HG03135 (cell line): ENCODE measurements around the gene KIF18B.
A peak's percentile ranks its signal among the peaks of the same experiment; 100 is the strongest.
"Not testable (repeated sequence)": the region's sequence is repeated elsewhere in the genome, so short reads cannot be mapped to it uniquely, and the experiment has no call there.

ENCODE experiments used
- ATAC-seq: cut with Tn5 transposase; IDR thresholded peaks from one replicate; pipeline ENCODE4 v1.9.1; 2021; ENCODE audit warnings: mild to moderate bottlenecking, moderate library complexity; ENCODE audit not compliant: unreplicated experiment

Gene KIF18B

GRCh38 chr17:44970136-44970741 lies 22.7 kb upstream of the KIF18B start:
- no peak for ATAC-seq

GRCh38 chr17:44969144-44969780 lies 21.7 kb upstream of the KIF18B start:
- no peak for ATAC-seq

DNA sequence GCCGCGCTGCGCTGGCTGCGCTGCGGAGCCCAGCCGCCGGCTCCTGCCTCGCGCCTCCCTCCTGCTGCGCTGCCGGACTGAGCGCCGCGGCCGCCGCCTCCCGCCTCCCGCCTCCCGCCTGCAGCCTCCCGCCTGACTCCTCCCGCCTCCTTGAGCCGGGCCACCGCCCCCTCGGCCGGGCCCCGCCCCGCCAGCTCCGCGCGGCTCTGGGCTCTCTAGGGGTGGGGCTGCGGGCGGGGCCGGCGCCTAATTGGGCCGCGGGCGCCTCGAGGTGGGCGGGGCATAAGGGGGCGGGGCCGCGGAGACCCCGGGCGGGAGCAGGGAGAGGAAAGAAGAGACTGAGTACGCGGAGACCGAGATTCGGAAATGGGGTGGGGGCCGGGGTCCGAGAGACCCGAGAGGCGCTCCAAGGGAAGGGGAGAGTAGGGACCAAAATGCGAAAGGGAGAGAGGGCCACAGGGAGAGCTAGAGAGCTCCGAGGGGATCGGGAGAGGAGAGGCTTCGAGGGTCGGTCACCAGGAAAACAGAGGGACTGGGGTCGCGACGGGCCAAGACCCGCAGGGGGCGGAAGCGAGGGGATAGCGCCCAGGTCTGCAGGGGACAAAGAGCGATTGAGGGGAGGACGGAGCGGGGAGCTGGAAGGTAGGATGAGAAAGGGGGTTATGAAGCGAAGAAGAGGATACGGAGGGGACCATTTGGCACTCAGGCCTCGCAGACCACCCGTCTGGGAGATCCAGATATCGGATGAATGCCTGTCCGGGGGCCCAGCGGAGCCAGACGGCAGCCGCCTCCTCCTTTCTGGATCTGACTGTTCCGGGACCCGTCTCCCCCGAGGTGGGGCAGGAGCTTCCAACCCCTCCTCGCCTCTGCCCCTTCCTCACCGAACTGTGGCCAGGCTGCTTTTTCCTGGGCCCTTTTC lies 20.9 kb upstream of the KIF18B start, which contains the start of gene C1QL1:
C1QL1 (minus strand) TSS at position 79 of the 919 bp plus-strand sequence. CDS start 255 bp downstream, outside the sequence.
- ATAC-seq = peak; percentile 84

GRCh38 chr17:44967907-44968224 lies 20.3 kb upstream of the KIF18B start:
- peak; percentile 2 for ATAC-seq

DNA sequence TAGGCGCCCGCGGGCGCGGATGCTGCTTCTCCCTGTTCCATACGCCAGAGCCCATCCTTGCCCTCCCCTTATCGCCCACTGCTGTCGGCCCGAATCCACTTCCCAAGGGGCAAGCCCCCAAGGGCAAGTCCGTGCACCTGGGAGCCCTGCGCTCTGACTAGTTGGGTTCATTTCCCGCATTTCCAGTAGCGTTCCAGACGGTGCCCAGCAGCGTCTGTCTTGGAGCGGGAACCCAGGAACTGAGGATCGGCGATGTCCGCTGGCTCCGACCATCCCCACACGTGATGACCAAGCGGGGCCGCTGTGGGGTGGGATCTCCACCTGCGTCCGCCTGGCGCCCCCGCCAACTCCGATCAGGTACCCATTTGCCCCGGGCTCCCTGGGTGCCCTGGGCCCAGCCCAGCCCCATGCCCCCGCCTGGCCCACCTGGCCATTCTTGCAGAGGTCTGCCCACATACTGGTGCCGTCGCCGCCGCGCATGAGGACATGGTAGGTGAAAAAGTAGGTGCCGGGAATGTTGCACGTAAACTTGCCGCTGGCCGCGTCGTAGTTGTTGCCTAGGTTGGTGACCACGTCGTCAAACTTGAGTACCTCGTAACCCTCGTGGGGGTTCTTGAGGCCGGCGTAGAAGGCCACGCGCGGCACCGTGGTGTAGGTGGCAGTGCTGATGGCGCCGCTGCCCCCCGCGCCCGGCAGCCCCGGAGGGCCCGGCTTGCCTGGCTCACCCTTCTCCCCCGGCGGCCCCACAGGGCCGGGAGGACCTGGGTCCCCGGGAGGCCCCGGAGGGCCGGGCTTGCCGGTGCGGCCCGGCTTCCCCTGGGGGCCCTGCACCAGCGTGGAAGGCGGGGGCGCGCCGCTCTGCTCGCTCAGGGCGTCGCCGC lies 19.7 kb upstream of the KIF18B start:
- no peak for ATAC-seq

GRCh38 chr17:44966348-44967025 lies 18.9 kb upstream of the KIF18B start:
- ATAC-seq = no peak

DNA sequence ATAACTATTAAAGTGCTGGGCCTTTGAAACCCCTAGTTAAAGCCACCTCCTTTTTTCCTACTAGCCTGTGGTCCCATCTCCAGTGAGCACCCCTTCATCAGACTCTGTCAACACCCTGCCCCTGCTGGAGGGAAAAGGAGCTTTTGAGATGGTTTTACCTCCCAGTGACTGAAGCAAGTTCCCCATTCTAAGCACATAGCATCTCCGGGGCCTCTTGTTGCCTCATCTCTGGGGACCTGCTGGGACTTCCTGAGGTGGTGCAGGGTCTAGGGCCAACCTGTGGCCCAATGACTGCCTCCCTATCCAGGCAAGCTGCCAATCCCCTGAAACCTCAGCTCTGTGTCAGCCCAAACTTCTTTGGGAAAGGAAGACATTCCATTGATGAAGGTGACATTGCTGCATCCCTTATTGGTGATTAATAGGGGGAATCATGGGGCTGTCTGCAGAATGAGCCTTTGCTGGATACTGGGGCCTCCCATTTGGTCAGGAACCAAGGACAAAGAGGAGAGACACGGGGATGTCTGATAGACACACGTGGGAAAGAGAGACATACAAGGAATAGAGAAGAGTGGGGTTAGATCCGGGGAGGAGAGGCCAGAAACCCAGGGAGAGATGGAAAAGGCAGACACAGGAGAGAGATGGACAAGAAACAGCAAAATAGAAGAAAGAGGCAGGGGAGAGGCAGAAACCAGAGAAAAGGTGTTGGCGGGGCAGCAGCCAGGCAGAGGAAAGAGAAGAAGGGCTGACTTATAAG lies 18.1 kb upstream of the KIF18B start:
- no peak for ATAC-seq

GRCh38 chr17:44961921-44962350 lies 14.4 kb upstream of the KIF18B start:
- ATAC-seq = no peak

- ATAC-seq = no peak
Observed at GRCh38 chr17:44960691-44961090, 13.1 kb upstream of the KIF18B start.

DNA sequence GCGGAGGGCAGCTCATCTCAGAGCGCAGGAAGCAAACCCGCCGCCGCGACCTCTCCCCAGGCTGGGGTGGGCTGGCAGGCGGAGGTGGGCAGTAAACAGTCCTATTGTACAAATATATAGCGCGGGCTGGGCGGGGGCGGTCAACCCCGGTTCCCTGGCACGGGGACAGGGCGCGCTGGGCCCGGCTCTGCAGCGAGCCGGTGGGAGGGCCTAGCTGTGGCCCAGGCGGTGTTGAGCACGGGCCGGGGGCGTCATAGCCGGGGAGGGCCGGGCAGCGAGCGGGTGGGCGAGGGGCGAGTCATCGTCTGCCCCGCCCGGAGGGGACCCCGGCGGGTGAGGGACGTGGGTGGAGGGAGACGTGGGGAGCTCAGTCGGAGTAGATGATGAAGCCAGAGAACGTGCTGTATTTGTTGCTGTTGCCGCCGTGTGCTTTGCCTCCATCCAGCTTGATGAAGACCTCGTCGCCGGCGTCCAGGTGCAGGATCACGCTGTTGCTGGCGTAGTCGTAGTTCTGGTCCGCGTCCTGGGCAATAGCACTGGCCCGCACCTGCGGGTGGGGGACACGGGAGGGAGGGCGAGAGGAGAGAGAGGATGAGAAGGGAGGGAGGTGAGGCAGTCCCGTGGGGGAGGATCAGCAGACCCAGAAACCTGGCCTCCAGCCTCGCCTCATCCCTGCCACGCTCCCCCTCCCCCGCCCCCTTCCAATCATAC lies 12.4 kb upstream of the KIF18B start:
- no peak for ATAC-seq

DNA sequence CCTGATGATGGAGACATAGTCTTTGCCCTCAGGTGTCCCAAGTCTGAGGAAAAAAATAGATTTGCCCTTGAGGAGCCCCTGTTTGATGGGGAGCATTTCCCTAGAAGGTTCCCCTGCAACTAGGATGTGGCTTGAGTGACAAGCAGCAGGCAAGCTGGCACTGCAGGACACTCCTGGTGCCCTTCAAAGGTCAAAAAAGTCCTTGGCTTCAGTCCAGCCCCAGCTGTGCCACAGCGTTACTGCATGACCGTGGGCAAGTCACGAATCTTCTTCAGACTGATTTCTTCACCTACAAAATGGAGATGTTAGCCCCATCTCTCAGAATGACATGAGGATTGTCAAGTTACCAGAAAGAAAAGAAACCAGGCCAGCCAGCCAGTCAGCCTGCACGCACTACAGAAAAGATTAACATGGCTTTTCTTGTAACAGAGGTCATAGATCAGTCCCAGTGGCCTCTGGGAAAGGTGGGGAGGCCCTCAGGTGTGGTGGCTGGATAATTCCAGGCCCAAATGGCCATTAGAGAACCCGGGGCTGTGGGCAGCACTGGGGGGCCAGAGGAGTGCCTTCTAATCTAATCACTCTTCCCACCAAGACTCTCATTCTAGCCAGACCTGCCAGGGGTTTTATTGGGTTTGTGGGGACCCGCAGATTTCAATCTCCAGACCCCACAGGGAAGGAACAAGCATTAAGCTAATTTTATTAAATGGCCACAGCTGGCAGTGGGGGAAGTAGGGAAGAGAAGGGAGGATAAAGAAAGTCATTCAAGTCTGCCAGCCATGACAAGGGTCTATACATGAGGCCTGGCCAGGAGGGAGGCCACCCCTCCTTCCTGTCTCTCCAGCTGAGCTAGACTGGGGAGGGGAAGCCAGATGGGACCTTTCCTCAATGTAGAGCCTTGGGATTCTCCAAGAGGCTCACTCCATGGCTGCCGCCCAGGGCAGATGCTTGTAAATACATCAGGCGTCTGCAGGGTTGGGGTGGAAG lies 9.7 kb upstream of the KIF18B start:
- no peak for ATAC-seq

DNA sequence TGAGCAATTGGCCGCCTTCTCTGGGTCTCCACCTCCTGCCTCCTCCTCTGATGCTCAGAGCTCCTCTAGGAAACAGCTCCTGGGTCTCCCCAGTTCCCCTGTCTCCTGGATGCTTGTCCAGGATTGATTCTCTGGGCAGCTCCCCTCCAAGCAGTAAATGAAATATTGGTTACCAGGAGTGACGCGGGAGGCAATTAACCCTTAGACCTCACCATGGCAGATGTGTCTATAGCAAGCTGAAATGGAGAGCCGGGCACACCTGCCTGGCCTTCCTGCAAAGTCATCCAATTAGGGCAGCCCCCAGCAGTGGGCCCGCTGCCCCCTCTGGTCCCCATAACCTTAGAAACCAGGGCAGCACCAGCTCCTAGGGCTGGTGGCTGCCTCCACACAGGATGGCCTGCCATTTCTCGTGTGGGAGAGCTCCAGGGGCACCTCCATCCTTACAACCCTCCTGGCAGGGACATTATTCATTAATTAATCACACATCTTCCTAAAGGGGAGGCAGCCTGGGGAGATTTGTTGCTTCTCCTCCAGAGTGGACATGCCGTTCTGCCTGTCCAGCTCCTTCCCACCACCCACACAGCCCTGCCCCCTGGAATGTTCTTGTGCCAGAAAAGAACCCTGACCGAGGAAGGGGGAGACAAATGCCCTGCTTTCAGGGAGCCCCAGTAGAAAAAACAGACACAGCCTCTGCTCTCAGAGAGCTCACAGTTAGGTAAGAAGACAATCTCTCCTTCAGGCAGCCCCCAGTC lies 8.3 kb upstream of the KIF18B start:
- no peak for ATAC-seq

DNA sequence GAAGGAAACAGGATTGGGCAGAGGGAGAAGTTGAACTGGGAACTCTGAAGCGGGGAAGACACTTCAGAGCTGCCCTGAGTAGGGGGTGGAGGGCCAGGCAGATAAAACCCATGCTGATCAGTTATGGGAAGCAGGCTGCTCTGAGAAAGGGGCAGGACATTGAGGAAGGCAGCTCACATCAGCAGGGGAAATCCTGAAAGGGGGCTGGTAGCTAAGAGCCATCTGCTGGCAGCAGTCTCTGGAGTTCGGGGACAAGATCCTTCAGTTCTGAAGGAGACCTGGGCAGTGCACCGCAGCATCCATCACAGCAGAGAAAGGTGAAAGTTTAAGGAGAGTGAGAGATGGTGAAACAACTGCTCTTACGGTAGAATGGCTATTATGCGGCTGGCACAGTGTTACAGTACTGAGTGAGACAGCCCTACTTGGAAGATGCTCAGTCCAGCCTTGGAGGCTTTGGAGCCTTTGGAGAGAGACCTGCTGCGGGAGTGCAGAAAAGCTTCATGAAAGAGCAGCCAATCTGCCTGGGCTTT lies 5.4 kb upstream of the KIF18B start:
- no peak for ATAC-seq

DNA sequence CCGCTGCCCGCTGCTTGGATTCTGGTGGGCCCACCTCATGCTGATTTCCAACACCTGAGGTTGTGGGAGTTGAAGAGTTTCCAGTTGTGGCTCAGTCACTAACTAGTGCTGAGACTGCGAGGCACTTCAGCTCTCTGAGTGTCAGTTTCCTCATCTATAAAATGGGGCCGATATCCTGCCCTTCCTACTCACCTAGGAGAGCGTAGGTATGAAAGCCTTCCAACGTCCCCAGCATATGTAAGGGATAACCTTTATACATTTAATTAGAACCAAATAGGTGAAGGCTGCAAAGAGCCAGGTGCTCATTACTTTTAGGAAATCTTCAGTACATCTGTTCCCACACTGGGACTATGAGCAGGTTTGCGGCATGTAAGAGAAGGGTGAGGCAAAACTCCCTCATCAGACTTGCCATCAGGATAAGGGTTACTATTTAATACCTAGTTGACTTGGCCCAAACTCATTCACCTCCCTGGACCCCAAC lies 782 bp upstream of the KIF18B start:
- no peak for ATAC-seq

- ATAC-seq = not testable (repeated sequence)
Observed at GRCh38 chr17:44945652-44946051, 1.9 kb downstream of the KIF18B start.

GRCh38 chr17:44942456-44942855 lies 5.1 kb downstream of the KIF18B start:
- ATAC-seq = no peak
